DOHH2 (cell line): ENCODE data around the gene ERBB2.
A peak's percentile ranks its signal among the peaks of the same experiment; 100 is the strongest.

Experiments
- H3F3A ChIP-seq: fragments of 200-600 bp; sonication (generic), shearing (Covaris generic); 2 replicates; pipeline ENCODE4 v1.6.0; 2016; ENCODE audit warnings: antibody characterized with exemption, mild to moderate bottlenecking; ENCODE audit not compliant: control insufficient read depth, insufficient read depth
- H3K27ac ChIP-seq: fragments of 200-600 bp; sonication (generic); 2 replicates; pipeline ENCODE4 v1.5.1; 2014; ENCODE audit warnings: low read depth, mild to moderate bottlenecking, low read length, moderate library complexity
- H3K27me3 ChIP-seq: fragments of 200-600 bp; sonication (generic); 2 replicates; pipeline ENCODE4 v1.6.1; 2014; ENCODE audit warnings: mild to moderate bottlenecking, low read length, mixed read lengths; ENCODE audit not compliant: control insufficient read depth
- H3K36me3 ChIP-seq: fragments of 200-600 bp; sonication (generic); 2 replicates; pipeline ENCODE4 v1.6.1; 2014; ENCODE audit warnings: mild to moderate bottlenecking, low read length, moderate library complexity, mixed read lengths; ENCODE audit not compliant: control insufficient read depth
- H3K4me1 ChIP-seq: fragments of 200-600 bp; sonication (generic); 2 replicates; pipeline ENCODE4 v1.6.1; 2014; ENCODE audit warnings: mild to moderate bottlenecking, low read length, mixed read lengths; ENCODE audit not compliant: control insufficient read depth
- H3K4me2 ChIP-seq: fragments of 200-600 bp; sonication (generic); 2 replicates; pipeline ENCODE4 v1.6.0; 2014; ENCODE audit warnings: mild to moderate bottlenecking, low read length, moderate library complexity
- H3K4me3 ChIP-seq: fragments of 200-600 bp; sonication (generic); 2 replicates; pipeline ENCODE4 v1.5.1; 2014; ENCODE audit warnings: mild to moderate bottlenecking, low read length, mixed read lengths
- H3K79me2 ChIP-seq: fragments of 200-600 bp; sonication (generic); 2 replicates; pipeline ENCODE4 v1.6.1; 2014; ENCODE audit warnings: mild to moderate bottlenecking, low read length, mixed read lengths; ENCODE audit not compliant: control insufficient read depth
- H3K9me2 ChIP-seq: fragments of 200-600 bp; sonication (generic); replicated peaks from 2 replicates; pipeline ENCODE4 v1.6.1; 2014; ENCODE audit warnings: mild to moderate bottlenecking, low read length, mixed read lengths; ENCODE audit not compliant: control insufficient read depth
- H3K9me3 ChIP-seq: fragments of 200-600 bp; sonication (generic); 2 replicates; pipeline ENCODE4 v1.6.1; 2014; ENCODE audit warnings: antibody characterized with exemption, low read length, mixed read lengths; ENCODE audit not compliant: control insufficient read depth, insufficient read depth
- H4K20me1 ChIP-seq: fragments of 200-600 bp; sonication (generic); 2 replicates; pipeline ENCODE4 v1.6.0; 2014; ENCODE audit warnings: low read depth, mild to moderate bottlenecking, antibody characterized with exemption, low read length, moderate library complexity; ENCODE audit not compliant: control insufficient read depth, insufficient read depth
- EZH2phosphoT487 ChIP-seq: fragments of 200-600 bp; sonication (generic); IDR thresholded peaks from 2 replicates; pipeline ENCODE4 v1.6.1; 2017; ENCODE audit warnings: borderline replicate concordance, mild to moderate bottlenecking, antibody characterized with exemption, low read length, moderate library complexity, mixed read lengths
- TF ChIP-seq, protein P1 (sequence below): fragments of 200-600 bp; sonication (generic); IDR thresholded peaks from one replicate; pipeline ENCODE4 v1.5.1; 2014; ENCODE audit warnings: antibody characterized with exemption, mild to moderate bottlenecking, low read depth, low read length; ENCODE audit not compliant: poor library complexity, severe bottlenecking

Gene ERBB2

GRCh38 chr17:39774047-39774446, 74.2 kb downstream of the ERBB2 start:
- Histone ChIP-seq H3K4me1 (peaks cover 100% of the 10 kb centered on the region), H3K27ac (peak overlapping the region; percentile 89), H3K4me2 (peak overlapping the region; percentile 94), H3K9me3 (no peaks in the 10 kb centered on the region), H3K4me3 (peak overlapping the region; percentile 78), H3K36me3 (peaks cover 98% of the 10 kb centered on the region), H3F3A (peaks cover 62% of the 10 kb centered on the region), H4K20me1 (no peaks in the 10 kb centered on the region), H3K27me3 (no peaks in the 10 kb centered on the region), H3K79me2 (peaks cover 100% of the 10 kb centered on the region), H3K9me2 (no peaks in the 10 kb centered on the region)
- TF ChIP-seq, protein P1, sequence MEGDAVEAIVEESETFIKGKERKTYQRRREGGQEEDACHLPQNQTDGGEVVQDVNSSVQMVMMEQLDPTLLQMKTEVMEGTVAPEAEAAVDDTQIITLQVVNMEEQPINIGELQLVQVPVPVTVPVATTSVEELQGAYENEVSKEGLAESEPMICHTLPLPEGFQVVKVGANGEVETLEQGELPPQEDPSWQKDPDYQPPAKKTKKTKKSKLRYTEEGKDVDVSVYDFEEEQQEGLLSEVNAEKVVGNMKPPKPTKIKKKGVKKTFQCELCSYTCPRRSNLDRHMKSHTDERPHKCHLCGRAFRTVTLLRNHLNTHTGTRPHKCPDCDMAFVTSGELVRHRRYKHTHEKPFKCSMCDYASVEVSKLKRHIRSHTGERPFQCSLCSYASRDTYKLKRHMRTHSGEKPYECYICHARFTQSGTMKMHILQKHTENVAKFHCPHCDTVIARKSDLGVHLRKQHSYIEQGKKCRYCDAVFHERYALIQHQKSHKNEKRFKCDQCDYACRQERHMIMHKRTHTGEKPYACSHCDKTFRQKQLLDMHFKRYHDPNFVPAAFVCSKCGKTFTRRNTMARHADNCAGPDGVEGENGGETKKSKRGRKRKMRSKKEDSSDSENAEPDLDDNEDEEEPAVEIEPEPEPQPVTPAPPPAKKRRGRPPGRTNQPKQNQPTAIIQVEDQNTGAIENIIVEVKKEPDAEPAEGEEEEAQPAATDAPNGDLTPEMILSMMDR, result no peak
- TF ChIP-seq EZH2phosphoT487, result no peak

DNA sequence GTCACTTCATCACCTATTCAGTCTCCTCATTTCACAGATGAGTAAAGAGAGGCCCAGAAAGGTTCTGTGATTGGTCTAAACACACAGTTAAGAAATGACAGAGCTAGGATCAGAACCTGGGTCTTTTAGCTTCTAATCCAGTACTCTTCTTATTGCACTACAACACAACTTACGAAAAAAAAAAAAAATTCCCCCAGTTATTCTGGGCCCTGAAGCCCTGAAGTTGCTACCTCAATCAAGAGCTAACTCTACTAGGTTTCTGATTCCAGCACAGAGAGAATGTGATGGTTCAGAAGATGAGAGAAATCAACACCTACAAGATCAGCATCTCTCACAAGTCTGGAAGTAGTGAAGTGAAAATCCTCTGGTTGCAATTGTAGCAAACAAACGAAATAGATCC, 75.2 kb downstream of the ERBB2 start:
- H3K27ac ChIP-seq, result peak overlapping the region; percentile 89
- H4K20me1 ChIP-seq, result no peaks in the 10 kb centered on the region
- no peaks in the 10 kb centered on the region for H3K9me2 ChIP-seq
- H3K9me3 ChIP-seq, result no peaks in the 10 kb centered on the region
- peaks cover 100% of the 10 kb centered on the region for H3K4me1 ChIP-seq
- H3K79me2 ChIP-seq, result peaks cover 98% of the 10 kb centered on the region
- H3K4me3 ChIP-seq, result peak overlapping the region; percentile 78
- peak overlapping the region; percentile 94 for H3K4me2 ChIP-seq
- H3F3A ChIP-seq, result peaks cover 63% of the 10 kb centered on the region
- TF ChIP-seq, protein P1, result no peak
- TF ChIP-seq EZH2phosphoT487, result no peak
- H3K27me3 ChIP-seq, result no peaks in the 10 kb centered on the region
- peaks cover 95% of the 10 kb centered on the region for H3K36me3 ChIP-seq

GRCh38 chr17:39776252-39776651, 76.4 kb downstream of the ERBB2 start:
- Histone ChIP-seq H3K27me3 (no peaks in the 10 kb centered on the region), H3K9me2 (no peaks in the 10 kb centered on the region), H3K36me3 (peaks cover 95% of the 10 kb centered on the region), H3K4me3 (peak overlapping the region; percentile 78), H3K9me3 (no peaks in the 10 kb centered on the region), H3K27ac (peak overlapping the region; percentile 89), H3F3A (peaks cover 69% of the 10 kb centered on the region), H4K20me1 (no peaks in the 10 kb centered on the region), H3K79me2 (peaks cover 98% of the 10 kb centered on the region), H3K4me2 (peak overlapping the region; percentile 94), H3K4me1 (peaks cover 100% of the 10 kb centered on the region)
- no peak for TF ChIP-seq EZH2phosphoT487
- TF ChIP-seq, protein P1, result no peak
